OCI-LY7 (cell line): ENCODE data around the gene TMEM225B. TPM values are rescaled to one million over a fixed set of nuclear protein-coding genes. Genes with fewer than 3 reads are reported as not detected.
A peak's percentile ranks its signal among the peaks of the same experiment; 100 is the strongest.

Experiments used
- BruUV-seq: library from RNA; stranded (reverse); fragments of 400-500 nt; replicated peaks from 2 replicates; lab custom pipeline; 2021; lab: Mats Ljungman, UMichigan
- CTCF ChIA-PET: fragments of 300-600 bp; sonication (Branson Sonifier 250); formaldehyde crosslinking; loops from one replicate; lab custom pipeline; 2022; ENCODE audit warnings: antibody characterized with exemption; ENCODE audit not compliant: unreplicated experiment; lab: Charles Lee
- POLR2A ChIA-PET: fragments of 300-600 bp; sonication (Branson Sonifier 250); formaldehyde crosslinking; loops from one replicate; lab custom pipeline; 2022; ENCODE audit warnings: antibody characterized with exemption; lab: Charles Lee
- DNase-seq: peaks from one replicate; pipeline ENCODE4 v3.0.0-alpha.2; 2015; ENCODE audit warnings: low spot score
- H2AFZ ChIP-seq: fragments of 200-600 bp; sonication (generic), shearing (Covaris generic); 2 replicates; pipeline ENCODE4 v1.6.1; 2014; ENCODE audit warnings: mild to moderate bottlenecking, antibody characterized with exemption, low read length, moderate library complexity
- H3K27ac ChIP-seq: fragments of 200-600 bp; sonication (generic); 2 replicates; pipeline ENCODE4 v1.5.1; 2014; ENCODE audit warnings: mixed run types, low read depth, mild to moderate bottlenecking, moderate library complexity, low read length, inconsistent platforms; ENCODE audit not compliant: poor library complexity, severe bottlenecking
- H3K36me3 ChIP-seq: fragments of 200-600 bp; sonication (generic); 2 replicates; pipeline ENCODE4 v1.6.1; 2014; ENCODE audit warnings: mild to moderate bottlenecking, antibody characterized with exemption, low read length, moderate library complexity, mixed read lengths; ENCODE audit not compliant: insufficient read depth
- H3K4me1 ChIP-seq: fragments of 200-600 bp; sonication (generic); 2 replicates; pipeline ENCODE4 v1.5.1; 2014; ENCODE audit warnings: mild to moderate bottlenecking, low read length; ENCODE audit not compliant: insufficient read depth, poor library complexity, severe bottlenecking
- H3K4me2 ChIP-seq: fragments of 200-600 bp; sonication (generic); 2 replicates; pipeline ENCODE4 v1.6.1; 2014; ENCODE audit warnings: mild to moderate bottlenecking, low read length
- H3K4me3 ChIP-seq: fragments of 200-600 bp; sonication (generic); 2 replicates; pipeline ENCODE4 v1.5.1; 2014; ENCODE audit warnings: mild to moderate bottlenecking, low read depth, low read length; ENCODE audit not compliant: poor library complexity, severe bottlenecking
- H3K79me2 ChIP-seq: fragments of 200-600 bp; sonication (generic); 2 replicates; pipeline ENCODE4 v1.6.1; 2016; ENCODE audit warnings: low read depth, mild to moderate bottlenecking, low read length, moderate library complexity, mixed read lengths; ENCODE audit not compliant: insufficient read depth
- H3K9me2 ChIP-seq: fragments of 200-600 bp; sonication (generic); 2 replicates; pipeline ENCODE4 v1.6.1; 2016; ENCODE audit warnings: mild to moderate bottlenecking, low read length, mixed read lengths; ENCODE audit not compliant: insufficient read depth
- H3K9me3 ChIP-seq: fragments of 200-600 bp; sonication (generic); 2 replicates; pipeline ENCODE4 v1.6.1; 2014; ENCODE audit warnings: mild to moderate bottlenecking, mixed run types, low read length, mixed read lengths
- H4K20me1 ChIP-seq: fragments of 200-600 bp; sonication (generic); 2 replicates; pipeline ENCODE4 v1.6.1; 2014; ENCODE audit warnings: mild to moderate bottlenecking, antibody characterized with exemption, low read length, moderate library complexity, mixed read lengths; ENCODE audit not compliant: insufficient read depth
- CTCF ChIP-seq: fragments of 200-600 bp; sonication (generic); conservative IDR thresholded peaks from 2 replicates; pipeline ENCODE4 v1.5.1; 2014; ENCODE audit warnings: mild to moderate bottlenecking, antibody characterized with exemption, low read length, moderate library complexity, mixed read lengths
- EZH2phosphoT487 ChIP-seq: fragments of 200-600 bp; sonication (generic); IDR thresholded peaks from 2 replicates; pipeline ENCODE4 v1.6.1; 2018; ENCODE audit warnings: low read depth, borderline replicate concordance, mild to moderate bottlenecking, mixed run types, antibody characterized with exemption, low read length, moderate library complexity, mixed read lengths
- intact Hi-C: fragments of 100-400 bp; cut with micrococcal nuclease; formaldehyde crosslinking; loops from one replicate; pipeline ENCODE4 v1.10.0; 2022; ENCODE audit not compliant: unreplicated experiment
- total RNA-seq, 2 experiments: library from RNA; depleted of rRNA in 1 of 2; stranded (reverse); fragments of >200 nt in 1 of 2; shearing (Covaris generic) in 1 of 2; gene quantifications; 2 replicates each; pipeline ENCODE4 v1.2.3, GENCODE V29; 2014 to 2022

The TMEM225B gene
- total RNA-seq, 2 experiments from 2014 or later, result 2.4 TPM

GRCh38 chr7:99551767-99552463 lies 46.2 kb upstream of the TMEM225B start, which contains the start of gene FAM200A:
FAM200A (minus strand) TSS chr7:99552114; CDS start chr7:99548407, 3,707 bp downstream.
- peaks cover 42% of the 10 kb centered on the region for H3K36me3 ChIP-seq
- peak within 1 kb of the TSS; percentile 86 for H2AFZ ChIP-seq
- DNase-seq, result peak; percentile 92
- BruUV-seq, result no TSS peak
- ChIA-PET POLR2A (no interaction called here), CTCF (no interaction called here)
- intact Hi-C loops, result no loop called here
- H3K4me1 ChIP-seq, result peaks cover 17% of the 10 kb centered on the region
- H3K79me2 ChIP-seq, result peaks cover 32% of the 10 kb centered on the region
- H3K9me3 ChIP-seq, result no peaks in the 10 kb centered on the region
- no peaks in the 10 kb centered on the region for H4K20me1 ChIP-seq
- peak within 1 kb of the TSS; percentile 85 for H3K4me3 ChIP-seq
- no peaks in the 10 kb centered on the region for H3K9me2 ChIP-seq
- TF ChIP-seq EZH2phosphoT487 (no peak), CTCF (no peak)
- H3K4me2 ChIP-seq, result peak within 1 kb of the TSS; percentile 95
- H3K27ac ChIP-seq, result peak within 1 kb of the TSS; percentile 24

- CTCF ChIA-PET, result no interaction called here
- peaks cover 43% of the 10 kb centered on the region for H3K79me2 ChIP-seq
Observed at GRCh38 chr7:99553039-99553438, 45.0 kb upstream of the TMEM225B start.

More at GRCh38 chr7:99553039-99553438, 45.0 kb upstream of the TMEM225B start:
- Histone ChIP-seq H2AFZ (no peak overlapping the region), H3K4me1 (peaks cover 23% of the 10 kb centered on the region), H3K9me3 (no peaks in the 10 kb centered on the region), H3K36me3 (peaks cover 43% of the 10 kb centered on the region), H3K4me2 (no peak overlapping the region), H4K20me1 (no peaks in the 10 kb centered on the region), H3K27ac (no peak overlapping the region), H3K9me2 (no peaks in the 10 kb centered on the region), H3K4me3 (no peak overlapping the region)
- BruUV-seq, result no TSS peak
- intact Hi-C loops, result no loop called here
- TF ChIP-seq CTCF (no peak), EZH2phosphoT487 (no peak)
- no peak for DNase-seq
- POLR2A ChIA-PET, result no interaction called here
